Activated CD8-positive, alpha-beta T cell treated with anti-CD3 and anti-CD28 coated beads, Interleukin-2, amount 10 ng/mL, durations not matched to agents 7 days and 5 days (primary cell): Measurements from ENCODE around the gene MLKL. TPM values are rescaled to one million over a fixed set of nuclear protein-coding genes. Genes with fewer than 3 reads are reported as not detected.

ENCODE experiments used
- ATAC-seq: fragments of 150-1000 bp; cut with Tn5 transposase; one replicate; pipeline ENCODE4 v1.10.0; 2021; ENCODE audit warnings: moderate library complexity
- CTCF ChIA-PET: fragments of 350-600 bp; sonication (Branson Sonifier 250); formaldehyde crosslinking; loops from one replicate; lab custom pipeline; 2021; ENCODE audit warnings: antibody characterized with exemption; lab: Charles Lee
- POLR2A ChIA-PET: fragments of 350-600 bp; sonication (Branson Sonifier 250); formaldehyde crosslinking; loops from one replicate; lab custom pipeline; 2021; ENCODE audit warnings: antibody characterized with exemption; lab: Charles Lee
- DNase-seq: peaks from one replicate; pipeline ENCODE4 v3.0.0-alpha.2; 2020
- H3K27ac Mint-ChIP-seq: one replicate; pipeline ENCODE4 v1.8.0; 2021; ENCODE audit warnings: mild to moderate bottlenecking, mixed read lengths
- H3K27me3 Mint-ChIP-seq: one replicate; pipeline ENCODE4 v1.8.0; 2021; ENCODE audit warnings: low read depth, mixed read lengths
- H3K36me3 Mint-ChIP-seq: one replicate; pipeline ENCODE4 v1.8.0; 2021; ENCODE audit warnings: low read depth, mixed read lengths
- H3K4me1 Mint-ChIP-seq: one replicate; pipeline ENCODE4 v1.8.0; 2021; ENCODE audit warnings: low read depth, mixed read lengths
- H3K4me3 Mint-ChIP-seq: one replicate; pipeline ENCODE4 v1.8.0; 2021; ENCODE audit warnings: mild to moderate bottlenecking, mixed read lengths
- H3K9me3 Mint-ChIP-seq: one replicate; pipeline ENCODE4 v1.8.0; 2022; ENCODE audit warnings: mixed read lengths; ENCODE audit not compliant: insufficient read depth
- total RNA-seq, 2 experiments: library from RNA; stranded (reverse); gene quantifications; one replicate each; pipeline ENCODE4 v1.2.3, GENCODE V29; 2021

MLKL gene
- total RNA-seq, 2 experiments from 2014 or later: 29.5 to 31.3 TPM

DNA sequence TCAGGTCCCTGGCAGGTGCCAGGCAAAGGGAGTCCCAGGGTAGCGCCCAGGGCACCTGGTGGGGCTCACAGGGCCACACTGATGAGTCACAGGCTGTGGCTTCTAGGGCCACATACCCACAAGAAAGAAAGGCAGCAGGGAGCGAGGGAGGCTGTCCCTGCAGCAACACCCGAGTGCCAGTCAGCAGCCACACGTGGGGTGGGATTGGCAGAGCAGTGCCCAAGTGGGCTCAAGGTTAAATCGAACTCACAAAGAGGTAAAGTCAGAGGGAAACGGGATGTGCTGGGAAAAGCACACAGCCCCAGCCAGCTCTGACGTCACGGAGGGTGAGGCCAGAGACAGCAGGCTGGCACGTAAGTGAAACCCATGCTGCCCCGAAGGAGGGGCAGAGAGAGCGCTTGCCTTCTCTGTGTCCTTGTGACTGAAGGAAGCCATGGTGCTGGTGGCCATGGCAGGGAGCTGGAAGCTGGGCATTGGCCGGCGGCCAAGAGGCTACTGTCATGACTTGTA is 40.2 kb upstream of the MLKL start:
- Mint-ChIP-seq H3K27ac (no peak overlapping the region), H3K4me1 (no peaks in the 10 kb centered on the region), H3K9me3 (no peaks in the 10 kb centered on the region), H3K27me3 (no peaks in the 10 kb centered on the region), H3K36me3 (no peaks in the 10 kb centered on the region), H3K4me3 (no peak overlapping the region)
- CTCF ChIA-PET: no interaction called here
- DNase-seq: no peak
- POLR2A ChIA-PET: no interaction called here
- no peak for ATAC-seq

GRCh38 chr16:74739275-74739674 is 38.6 kb upstream of the MLKL start:
- Mint-ChIP-seq H3K36me3 (no peaks in the 10 kb centered on the region), H3K4me1 (no peaks in the 10 kb centered on the region), H3K27ac (peak overlapping the region; percentile 35), H3K9me3 (no peaks in the 10 kb centered on the region), H3K4me3 (no peak overlapping the region), H3K27me3 (no peaks in the 10 kb centered on the region)
- ChIA-PET CTCF (interaction anchor here (1.0 kb wide), 1 partner anchor 13 kb away, joined by 3 read pairs; no protein-coding TSS in a partner anchor), POLR2A (no interaction called here)
- DNase-seq (no peak), ATAC-seq (no peak)

DNA sequence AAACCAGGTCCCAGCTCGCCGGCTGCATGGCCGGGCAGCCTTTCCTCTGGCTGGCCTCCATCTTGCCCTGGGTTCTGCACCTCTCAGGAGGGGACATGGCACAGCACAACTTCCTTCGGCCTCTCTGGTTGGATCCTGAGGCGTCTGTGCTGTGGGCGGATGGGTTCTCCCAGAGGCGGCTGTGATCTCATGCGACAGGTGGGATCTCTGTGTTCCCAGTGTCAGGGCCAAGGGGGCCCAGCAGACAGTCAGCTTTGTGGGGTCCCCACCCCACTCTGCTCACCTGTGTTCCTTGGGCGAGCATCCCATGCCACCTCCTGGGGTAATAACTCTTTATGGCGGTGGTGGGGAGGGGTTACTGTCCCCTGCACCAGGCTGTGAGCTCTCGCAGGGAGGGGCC is 38.2 kb upstream of the MLKL start:
- Mint-ChIP-seq H3K27ac (no peak overlapping the region), H3K27me3 (no peaks in the 10 kb centered on the region), H3K9me3 (no peaks in the 10 kb centered on the region), H3K4me1 (no peaks in the 10 kb centered on the region), H3K4me3 (no peak overlapping the region), H3K36me3 (no peaks in the 10 kb centered on the region)
- POLR2A ChIA-PET: no interaction called here
- CTCF ChIA-PET: interaction anchor here (1.0 kb wide), 1 partner anchor 12 kb away, joined by 3 read pairs; no protein-coding TSS in a partner anchor
- DNase-seq (no peak), ATAC-seq (no peak)

DNA sequence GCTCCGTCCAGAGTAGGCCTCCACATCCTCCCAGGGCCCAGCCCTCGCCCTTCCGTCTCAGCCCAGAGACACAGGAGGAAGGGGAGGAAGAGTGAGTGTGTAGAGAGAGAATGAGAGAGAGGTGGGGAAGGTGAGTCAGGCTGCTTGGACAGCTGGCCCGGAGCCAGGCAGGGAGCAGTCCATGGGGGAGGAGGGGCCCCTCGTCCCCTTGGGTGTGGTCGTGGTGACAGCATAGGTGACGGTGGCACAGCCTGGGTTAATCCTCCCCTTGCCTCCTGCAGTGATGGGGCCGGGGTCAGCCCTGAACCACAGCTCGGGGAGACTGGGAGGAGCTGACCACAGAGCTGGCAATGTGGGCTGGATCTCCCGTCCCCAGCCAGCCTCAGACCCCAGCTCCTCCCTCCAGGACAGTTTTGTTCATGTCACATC is 37.5 kb upstream of the MLKL start:
- ChIA-PET POLR2A (no interaction called here), CTCF (interaction anchor here (1.5 kb wide), 1 partner anchor 11 kb away, joined by 5 read pairs; no protein-coding TSS in a partner anchor)
- Mint-ChIP-seq H3K4me1 (no peaks in the 10 kb centered on the region), H3K27ac (no peak overlapping the region), H3K36me3 (no peaks in the 10 kb centered on the region), H3K4me3 (no peak overlapping the region), H3K27me3 (no peaks in the 10 kb centered on the region), H3K9me3 (no peaks in the 10 kb centered on the region)
- ATAC-seq (no peak), DNase-seq (no peak)

- Mint-ChIP-seq H3K9me3 (no peaks in the 10 kb centered on the region), H3K27me3 (no peaks in the 10 kb centered on the region), H3K36me3 (no peaks in the 10 kb centered on the region), H3K4me3 (no peak overlapping the region), H3K27ac (no peak overlapping the region), H3K4me1 (no peaks in the 10 kb centered on the region)
- DNase-seq: no peak
- POLR2A ChIA-PET: interaction anchor here (1.0 to 1.2 kb wide), 2 partner anchors 15 to 74 kb away, joined by 3 read pairs; no protein-coding TSS in a partner anchor
- CTCF ChIA-PET: interaction anchor here (1.5 kb wide), 1 partner anchor 11 kb away, joined by 5 read pairs; no protein-coding TSS in a partner anchor
- no peak for ATAC-seq
Measured at GRCh38 chr16:74737521-74737920, 36.9 kb upstream of the MLKL start.

- Mint-ChIP-seq H3K27ac (no peak overlapping the region), H3K9me3 (no peaks in the 10 kb centered on the region), H3K4me3 (no peak overlapping the region), H3K36me3 (no peaks in the 10 kb centered on the region), H3K27me3 (no peaks in the 10 kb centered on the region), H3K4me1 (no peaks in the 10 kb centered on the region)
- ChIA-PET CTCF (interaction anchor here (1.5 kb wide), 1 partner anchor 10 kb away, joined by 5 read pairs; no protein-coding TSS in a partner anchor), POLR2A (interaction anchor here (1.0 to 1.2 kb wide), 2 partner anchors 14 to 73 kb away, joined by 3 read pairs; no protein-coding TSS in a partner anchor)
- ATAC-seq (no peak), DNase-seq (no peak)
Measured at GRCh38 chr16:74736531-74737157, 36.0 kb upstream of the MLKL start.

DNA sequence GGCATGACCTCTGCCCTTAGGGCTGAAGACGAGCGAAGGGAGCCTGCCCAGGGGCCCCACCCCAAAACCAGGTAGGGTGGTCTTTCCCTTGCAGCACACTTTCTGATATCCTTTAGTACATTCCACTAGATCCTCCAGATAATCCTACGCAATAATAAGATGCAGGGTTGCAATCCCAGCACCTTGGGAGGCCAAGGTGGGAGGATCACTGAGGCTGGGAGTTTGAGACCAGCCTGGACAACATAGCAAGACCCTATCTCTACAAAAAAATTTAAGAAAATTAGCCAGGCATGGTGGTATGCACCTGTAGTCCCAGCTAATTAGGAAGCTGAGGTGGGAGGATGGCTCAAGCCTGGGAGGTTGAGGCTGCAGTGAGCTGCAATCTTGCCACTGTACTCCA is 34.9 kb upstream of the MLKL start:
- DNase-seq: no peak
- CTCF ChIA-PET: no interaction called here
- H3K27ac Mint-ChIP-seq: no peak overlapping the region
- H3K4me3 Mint-ChIP-seq: no peak overlapping the region
- no peaks in the 10 kb centered on the region for H3K9me3 Mint-ChIP-seq
- no peaks in the 10 kb centered on the region for H3K4me1 Mint-ChIP-seq
- POLR2A ChIA-PET: interaction anchor here (0.6 kb wide), 1 partner anchor 151 kb away, joined by 6 read pairs; no protein-coding TSS in a partner anchor
- no peak for ATAC-seq
- H3K36me3 Mint-ChIP-seq: no peaks in the 10 kb centered on the region
- no peaks in the 10 kb centered on the region for H3K27me3 Mint-ChIP-seq

GRCh38 chr16:74735162-74735452 is 34.4 kb upstream of the MLKL start:
- ChIA-PET CTCF (no interaction called here), POLR2A (interaction anchor here (0.6 kb wide), 1 partner anchor 152 kb away, joined by 6 read pairs; no protein-coding TSS in a partner anchor)
- Mint-ChIP-seq H3K36me3 (no peaks in the 10 kb centered on the region), H3K9me3 (no peaks in the 10 kb centered on the region), H3K4me1 (peaks cover 4% of the 10 kb centered on the region), H3K27me3 (no peaks in the 10 kb centered on the region), H3K4me3 (no peak overlapping the region), H3K27ac (no peak overlapping the region)
- ATAC-seq: no peak
- DNase-seq: no peak

GRCh38 chr16:74734361-74735161 is 33.9 kb upstream of the MLKL start:
- H3K4me3 Mint-ChIP-seq: no peak overlapping the region

GRCh38 chr16:74732707-74733350 is 32.2 kb upstream of the MLKL start:
- ATAC-seq (no peak), DNase-seq (no peak)
- Mint-ChIP-seq H3K36me3 (no peaks in the 10 kb centered on the region), H3K4me1 (peaks cover 13% of the 10 kb centered on the region), H3K9me3 (no peaks in the 10 kb centered on the region), H3K27me3 (no peaks in the 10 kb centered on the region), H3K27ac (no peak overlapping the region), H3K4me3 (no peak overlapping the region)
- ChIA-PET POLR2A (no interaction called here), CTCF (interaction anchor here (1.7 kb wide), 1 partner anchor 23 kb away, joined by 4 read pairs; no protein-coding TSS in a partner anchor)

More at GRCh38 chr16:74734361-74735161, 33.9 kb upstream of the MLKL start:
- H3K4me1 Mint-ChIP-seq: peaks cover 10% of the 10 kb centered on the region
- no peaks in the 10 kb centered on the region for H3K27me3 Mint-ChIP-seq
- CTCF ChIA-PET: no interaction called here
- DNase-seq: no peak
- H3K27ac Mint-ChIP-seq: no peak overlapping the region
- no peaks in the 10 kb centered on the region for H3K36me3 Mint-ChIP-seq
- no peaks in the 10 kb centered on the region for H3K9me3 Mint-ChIP-seq
- POLR2A ChIA-PET: no interaction called here
- no peak for ATAC-seq

DNA sequence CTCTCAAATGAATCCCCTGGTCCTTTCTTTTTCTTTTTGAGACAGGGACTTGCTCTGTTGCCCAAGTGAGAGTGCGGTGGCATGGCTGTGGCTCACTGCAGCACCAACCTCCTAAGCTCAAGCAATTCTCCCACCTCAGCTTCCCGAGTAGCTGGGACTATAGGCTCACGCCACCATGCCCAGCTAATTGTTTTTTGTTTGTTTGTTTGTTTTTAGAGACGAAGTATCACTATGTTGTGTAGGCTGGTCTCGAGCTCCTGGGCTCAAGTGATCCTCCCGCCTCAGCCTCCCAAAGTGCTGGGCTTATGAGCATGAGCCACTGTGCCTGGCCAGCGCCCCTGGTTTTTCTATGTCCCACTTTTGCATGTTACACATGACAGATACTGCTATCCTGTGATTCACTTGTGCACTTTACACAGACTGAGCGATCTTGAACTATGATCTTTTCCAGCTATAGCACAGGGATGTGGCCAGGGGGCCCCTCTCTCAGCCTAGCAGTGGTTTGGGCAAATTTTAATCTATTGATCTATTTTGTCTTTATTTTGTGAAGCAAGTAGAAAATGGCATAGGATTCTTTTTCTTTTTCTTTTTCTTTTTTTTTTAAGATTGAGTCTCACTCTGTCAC is 31.3 kb upstream of the MLKL start:
- ATAC-seq (no peak), DNase-seq (no peak)
- Mint-ChIP-seq H3K9me3 (peaks cover 5% of the 10 kb centered on the region), H3K4me3 (no peak overlapping the region), H3K4me1 (peaks cover 13% of the 10 kb centered on the region), H3K27ac (no peak overlapping the region), H3K27me3 (no peaks in the 10 kb centered on the region), H3K36me3 (no peaks in the 10 kb centered on the region)
- CTCF ChIA-PET: interaction anchor here (1.7 kb wide), 1 partner anchor 22 kb away, joined by 4 read pairs; no protein-coding TSS in a partner anchor
- POLR2A ChIA-PET: no interaction called here
